ENCODE data around the gene MORN5. TPM values are rescaled to one million over a fixed set of nuclear protein-coding genes. Genes with fewer than 3 reads are reported as not detected.
A peak's percentile ranks its signal among the peaks of the same experiment; 100 is the strongest.

MORN5 gene
- total RNA-seq, 1 experiment from 2014 or later, result not detected

DNA sequence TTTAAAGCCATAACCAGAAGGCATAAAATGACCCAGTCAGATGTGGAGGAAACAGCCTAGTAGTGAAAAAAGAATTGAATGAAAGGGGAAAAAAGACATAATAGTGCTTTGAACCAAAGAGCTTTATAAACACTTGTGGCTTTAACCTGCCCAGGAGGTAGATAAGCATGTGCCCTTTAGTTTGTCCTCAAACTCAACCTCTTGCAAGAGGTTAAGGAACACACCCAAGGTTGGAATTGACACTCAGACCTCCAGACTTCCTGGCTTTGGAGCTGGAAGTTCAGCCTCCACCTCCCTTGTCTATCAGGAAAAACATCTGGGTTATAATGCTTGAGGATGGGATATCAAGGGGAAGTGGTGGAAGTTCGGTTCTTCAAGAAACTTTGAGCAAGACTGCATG is 16.4 kb upstream of the MORN5 start:
- no peak for DNase-seq (ENCODE audit: low read depth)

- DNase-seq (ENCODE audit: low read depth), result no peak
Observed at GRCh38 chr9:122143876-122144405, 15.8 kb upstream of the MORN5 start.

DNA sequence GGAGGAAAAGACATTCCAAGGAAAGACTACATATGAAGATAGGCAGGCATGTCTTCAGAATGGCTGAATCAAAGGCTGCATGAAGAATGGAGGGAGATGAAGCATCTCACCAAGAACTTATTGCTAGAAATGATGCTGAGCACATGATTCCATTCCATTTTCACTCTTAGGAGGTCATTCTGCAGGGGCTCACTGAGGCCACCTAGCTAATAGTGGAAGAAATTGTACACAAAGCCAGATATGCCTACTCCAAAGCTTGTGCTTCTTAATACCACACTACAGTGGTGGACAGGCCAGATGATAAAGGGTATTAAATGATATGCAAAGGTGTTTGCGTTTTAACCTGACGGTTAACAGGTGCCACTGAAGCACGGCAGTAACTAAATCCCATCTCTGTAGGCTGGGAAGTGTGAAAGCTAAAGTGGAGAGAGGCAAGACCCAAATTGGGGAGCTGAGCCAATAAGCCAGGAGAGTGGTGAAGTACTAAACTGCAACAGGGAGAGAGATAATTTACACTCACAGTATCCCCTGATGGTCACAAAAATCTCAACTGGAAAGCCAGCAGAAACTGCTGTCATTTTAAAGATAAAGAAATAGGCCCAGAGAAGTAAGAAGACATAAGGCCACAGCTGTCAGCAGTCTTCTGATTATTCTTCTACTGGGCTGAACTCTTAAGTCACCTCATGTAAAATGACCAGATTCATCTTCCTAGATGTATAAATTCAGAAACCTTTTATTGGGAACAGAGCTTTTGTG is 14.7 kb upstream of the MORN5 start:
- DNase-seq (ENCODE audit: low read depth), result no peak

GRCh38 chr9:122145592-122145863 is 14.2 kb upstream of the MORN5 start:
- no peak for DNase-seq (ENCODE audit: low read depth)

DNA sequence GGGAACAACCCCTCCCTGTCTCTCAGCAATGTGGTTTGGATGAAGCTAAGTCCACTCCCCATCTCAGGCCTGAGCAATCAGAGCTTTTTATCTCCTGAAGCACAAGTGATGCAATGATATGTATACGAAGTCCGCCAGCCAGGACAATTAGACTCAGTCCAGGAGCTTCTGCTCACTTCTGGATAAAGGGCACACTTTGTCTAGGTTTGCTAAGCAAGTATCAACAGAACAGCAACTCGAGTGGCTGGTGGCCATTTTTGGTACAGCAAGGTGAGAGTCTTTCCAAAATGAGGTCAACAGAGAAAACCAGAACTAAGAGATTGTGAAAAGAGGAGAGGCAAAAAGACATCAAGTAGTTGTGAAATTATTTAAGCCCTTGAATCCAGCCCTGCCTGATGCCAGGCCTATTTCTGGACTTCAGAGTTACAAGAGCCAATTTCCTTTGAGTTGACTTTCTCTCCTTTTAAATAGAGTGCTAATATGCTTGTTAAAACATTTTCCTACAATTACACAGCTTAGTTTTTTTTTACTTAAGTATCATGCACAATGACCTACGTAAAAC is 8.4 kb upstream of the MORN5 start:
- no peak for DNase-seq (ENCODE audit: low read depth)

GRCh38 chr9:122155796-122156195 is 3.9 kb upstream of the MORN5 start:
- DNase-seq (ENCODE audit: low read depth), result no peak

GRCh38 chr9:122158202-122158601 is 1.5 kb upstream of the MORN5 start:
- DNase-seq (ENCODE audit: low read depth), result peak; percentile 49

DNA sequence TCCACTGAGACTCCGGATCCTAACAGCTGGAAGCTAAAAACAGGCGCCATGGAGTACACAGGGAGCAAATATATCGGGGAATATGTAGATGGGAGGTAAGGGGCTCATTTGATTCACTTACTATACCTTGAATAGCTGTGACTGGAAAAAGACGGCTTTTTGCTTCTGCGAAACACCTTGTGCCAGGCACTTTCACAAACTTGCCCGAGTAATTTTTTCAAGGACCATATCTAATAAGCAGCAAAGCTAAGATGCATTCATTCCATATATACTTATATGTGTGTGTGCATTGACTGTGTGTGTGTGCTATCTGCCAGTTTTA is 178 bp downstream of the MORN5 start:
- DNase-seq (ENCODE audit: low read depth), result no peak

GRCh38 chr9:122162415-122162814 is 2.7 kb downstream of the MORN5 start:
- DNase-seq (ENCODE audit: low read depth), result no peak

DNA sequence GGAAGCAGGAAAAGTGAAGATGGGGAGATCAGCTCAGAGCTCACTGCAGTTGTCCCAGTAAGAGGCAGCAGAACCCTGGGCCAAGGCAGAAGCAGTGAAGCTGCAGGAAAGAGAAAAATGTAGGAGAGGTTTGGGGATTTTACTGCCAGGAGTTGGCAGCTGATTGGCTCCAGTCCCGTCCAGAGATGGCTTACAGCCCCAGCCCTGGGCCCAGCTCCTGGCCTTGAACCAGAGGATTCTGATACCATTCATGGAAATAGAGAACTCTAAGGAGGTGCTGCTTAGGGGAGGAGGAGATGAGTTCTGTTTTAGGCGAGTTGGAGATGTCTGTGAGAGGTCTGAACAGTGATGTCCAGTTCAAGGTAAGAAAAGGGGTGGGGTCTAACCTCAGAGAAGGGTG is 4.6 kb downstream of the MORN5 start:
- no peak for DNase-seq (ENCODE audit: low read depth)

DNA sequence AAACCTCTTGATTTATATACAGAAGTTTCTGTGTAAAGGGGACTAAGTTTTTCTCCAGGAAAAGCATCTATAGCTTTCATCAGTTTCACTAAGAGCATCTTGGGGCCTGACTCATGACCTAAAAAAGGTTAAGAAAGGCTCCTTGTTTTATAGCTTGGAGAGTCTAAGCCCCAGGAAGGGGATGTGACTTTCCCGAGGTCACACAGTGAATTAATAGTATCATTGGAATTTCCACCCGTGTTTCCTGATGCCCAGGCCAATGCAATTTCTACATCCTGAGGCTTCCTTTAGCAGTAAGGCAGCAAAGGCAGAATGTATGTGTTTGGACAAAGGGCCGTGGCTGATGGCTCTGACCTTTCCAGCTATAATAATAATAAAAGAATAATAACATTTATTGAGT is 8.6 kb downstream of the MORN5 start:
- DNase-seq (ENCODE audit: low read depth), result no peak

- no peak for DNase-seq (ENCODE audit: low read depth)
Observed at GRCh38 chr9:122172131-122172530, 12.4 kb downstream of the MORN5 start.

DNA sequence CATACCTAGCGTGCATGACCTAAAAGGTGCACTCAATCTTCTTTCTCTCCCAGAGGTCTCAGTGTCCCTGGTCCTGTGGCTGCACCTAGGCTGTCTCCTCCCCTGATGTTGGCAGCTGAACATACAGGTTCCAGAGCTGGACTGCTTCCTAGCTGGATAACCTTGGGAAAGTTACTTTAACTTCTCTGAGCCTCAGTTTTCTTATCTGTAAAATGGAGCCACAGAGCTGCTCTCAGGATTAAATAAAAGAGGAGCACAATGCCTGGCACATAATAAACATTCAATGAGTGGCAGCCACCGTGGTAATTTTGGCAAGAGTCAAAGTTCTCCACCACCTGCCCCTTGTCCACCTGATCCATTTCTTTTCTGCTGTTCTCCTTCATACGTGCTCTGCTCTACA is 14.0 kb downstream of the MORN5 start:
- no peak for DNase-seq (ENCODE audit: low read depth)

- DNase-seq (ENCODE audit: low read depth), result no peak
Observed at GRCh38 chr9:122176916-122177315, 17.2 kb downstream of the MORN5 start.

DNA sequence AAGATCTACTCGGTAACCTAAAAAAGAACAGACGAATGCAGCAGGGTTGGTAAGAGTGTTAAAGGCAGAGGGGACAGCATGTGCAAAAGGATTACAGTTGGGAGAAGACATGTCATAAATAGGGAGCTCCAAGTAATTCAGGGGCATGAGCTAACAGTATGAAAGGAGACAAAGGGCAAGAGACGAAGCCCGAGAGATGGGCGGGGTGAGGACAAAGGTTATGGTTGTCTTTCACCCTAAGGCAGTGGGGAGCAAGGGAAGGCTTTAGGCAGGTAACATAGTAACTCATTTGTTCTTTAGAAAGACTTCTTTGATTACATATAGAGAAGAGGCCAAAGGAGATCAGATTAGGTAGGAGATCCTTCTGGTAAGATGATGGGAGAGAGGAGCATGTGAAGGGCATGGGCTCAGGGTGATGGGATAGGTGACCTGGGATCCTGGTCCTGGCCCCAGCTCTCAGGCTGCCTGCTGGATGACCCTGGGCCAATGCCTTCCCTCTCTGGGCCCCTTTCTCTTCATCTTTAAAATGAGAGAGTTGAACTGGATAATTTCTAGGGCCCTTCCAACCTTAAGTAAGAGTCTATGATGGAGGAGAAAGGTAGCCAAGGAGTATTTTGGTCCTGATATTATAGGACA is 19.5 kb downstream of the MORN5 start:
- no peak for DNase-seq (ENCODE audit: low read depth)

DNA sequence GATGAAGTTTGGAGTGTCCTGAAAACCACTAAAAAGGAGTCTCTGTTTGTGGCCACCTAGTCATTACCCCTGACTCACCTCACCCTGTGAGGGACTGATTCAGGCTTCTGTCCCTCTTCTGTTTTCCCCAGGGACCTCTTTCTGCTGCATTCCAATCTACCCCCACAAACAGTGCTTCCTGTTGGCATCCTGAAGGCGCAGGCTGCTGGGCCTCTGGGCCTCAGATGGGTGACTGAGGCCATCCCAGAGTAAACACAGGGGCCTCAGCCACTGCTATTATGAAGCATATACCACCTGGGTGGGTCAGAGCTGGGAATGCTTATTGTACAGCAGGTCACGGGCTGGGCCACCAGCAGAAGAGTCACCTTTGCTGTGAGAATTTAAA is 20.0 kb downstream of the MORN5 start:
- peak; percentile 79 for DNase-seq (ENCODE audit: low read depth)

GRCh38 chr9:122180633-122181032 is 20.9 kb downstream of the MORN5 start:
- DNase-seq (ENCODE audit: low read depth), result peak; percentile 93

- no peak for DNase-seq (ENCODE audit: low read depth)
Observed at GRCh38 chr9:122183501-122183900, 23.8 kb downstream of the MORN5 start.

DNA sequence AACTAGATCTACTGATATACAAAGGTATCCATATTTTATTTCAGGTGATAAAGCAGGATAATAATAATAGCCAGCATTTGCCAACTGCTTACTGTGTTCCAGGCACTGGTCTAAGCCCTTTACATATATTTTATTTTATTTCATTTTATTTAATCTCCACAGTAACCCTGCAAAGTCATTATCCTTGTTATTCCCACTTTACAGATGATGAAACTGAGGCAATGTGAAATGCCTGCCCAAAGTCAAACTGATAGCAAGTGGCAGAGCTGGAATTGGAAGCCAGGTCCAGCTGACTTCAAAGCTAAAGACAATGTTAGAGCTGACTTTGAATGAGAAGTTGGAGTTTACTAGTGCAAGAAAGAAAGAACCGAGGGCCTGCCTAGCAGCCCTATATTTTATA is 24.8 kb downstream of the MORN5 start:
- DNase-seq (ENCODE audit: low read depth), result no peak

- DNase-seq (ENCODE audit: low read depth), result no peak
Observed at GRCh38 chr9:122186301-122186700, 26.6 kb downstream of the MORN5 start.

GRCh38 chr9:122186777-122187470 is 27.2 kb downstream of the MORN5 start:
- no peak for DNase-seq (ENCODE audit: low read depth)

DNA sequence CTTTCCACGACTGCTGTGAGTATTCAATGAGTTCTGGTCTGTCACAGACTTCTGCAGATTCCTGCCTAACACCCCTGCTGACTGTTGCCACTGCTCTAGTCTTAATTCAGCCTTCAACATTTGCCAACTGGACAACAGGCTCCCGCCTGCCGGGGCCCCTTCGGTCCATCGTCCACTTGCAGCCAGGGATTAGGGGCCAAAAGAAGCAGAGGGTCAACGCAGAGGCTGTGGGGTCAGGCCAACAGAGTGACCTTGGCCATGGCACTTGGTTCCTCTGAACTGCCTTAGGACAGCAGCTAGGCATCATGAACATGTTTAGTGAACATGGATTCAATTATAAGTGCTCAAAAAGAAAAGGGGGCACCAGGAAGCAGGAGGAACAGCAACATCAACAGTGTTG is 28.7 kb downstream of the MORN5 start:
- DNase-seq (ENCODE audit: low read depth), result no peak

All from Daoy (cell line).